Cardiac fibroblast (primary cell): ENCODE measurements around the gene EXOC6B.

ENCODE experiments used
- DNase-seq, 2 donors: peaks; one replicate each; pipeline versions ENCODE4 v3.0.0 to v3.0.0-alpha.2; 2010; ENCODE audit warnings: low read depth in 2 of 2
- H3K4me3 ChIP-seq, 2 donors: replicated peaks in 1 of 2; 1 replicate in 1 of 2; 2 replicates in 1 of 2; pipeline ENCODE4 v1.5.1; 2011; ENCODE audit warnings: low read depth in 2 of 2, low read length in 2 of 2, mild to moderate bottlenecking in 2 of 2, moderate library complexity in 1 of 2
- CTCF ChIP-seq: IDR thresholded peaks from one replicate; pipeline ENCODE4 v1.5.1; 2011; ENCODE audit warnings: low read depth, mild to moderate bottlenecking, low read length, inconsistent platforms

EXOC6B gene

DNA sequence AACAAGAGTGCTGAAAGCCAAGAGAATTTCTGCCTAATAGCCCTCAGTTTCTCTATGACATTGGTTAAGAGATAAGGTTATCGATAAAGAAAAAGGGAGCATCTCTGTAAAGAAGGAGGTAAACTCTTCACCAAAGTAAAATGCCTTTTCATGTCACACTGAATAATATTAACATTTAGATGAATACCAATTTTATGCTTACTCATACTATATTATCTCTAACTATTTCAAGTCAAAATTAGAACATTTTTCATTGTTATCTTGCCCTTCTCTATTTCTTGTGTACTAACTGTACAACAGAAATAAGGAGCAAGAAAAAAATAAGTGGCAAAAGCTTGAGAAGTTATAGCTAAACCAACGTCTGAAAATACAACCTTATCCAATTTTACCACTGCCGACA is 127.5 kb downstream of the EXOC6B start:
- no peak overlapping the region for H3K4me3 ChIP-seq
- TF ChIP-seq CTCF, result no peak
- no peak for DNase-seq

DNA sequence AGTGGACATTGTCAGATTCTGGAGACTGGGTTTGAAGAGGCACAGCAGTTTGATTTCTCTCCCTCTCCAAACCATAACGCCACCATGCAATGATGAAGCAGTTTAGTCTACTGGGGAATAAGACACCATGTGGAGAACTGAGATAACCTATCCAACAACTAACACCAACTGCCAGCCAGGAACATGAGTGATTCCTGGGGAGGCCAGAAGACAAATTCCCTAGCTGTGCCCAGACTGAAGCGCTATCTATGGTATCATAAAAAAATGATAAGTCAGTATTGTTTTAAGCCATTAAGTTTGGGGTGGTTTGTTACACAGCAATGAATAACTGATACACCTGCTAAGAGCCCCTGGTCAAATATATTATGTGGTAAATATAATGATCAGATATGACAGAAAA is 129.3 kb downstream of the EXOC6B start:
- no peak overlapping the region for H3K4me3 ChIP-seq
- DNase-seq, result no peak
- no peak for TF ChIP-seq CTCF

- no peak overlapping the region for H3K4me3 ChIP-seq
- DNase-seq, result no peak
- TF ChIP-seq CTCF, result no peak
These were observed 130.2 kb downstream of the EXOC6B start for GRCh38 chr2:72695676-72696075.

DNA sequence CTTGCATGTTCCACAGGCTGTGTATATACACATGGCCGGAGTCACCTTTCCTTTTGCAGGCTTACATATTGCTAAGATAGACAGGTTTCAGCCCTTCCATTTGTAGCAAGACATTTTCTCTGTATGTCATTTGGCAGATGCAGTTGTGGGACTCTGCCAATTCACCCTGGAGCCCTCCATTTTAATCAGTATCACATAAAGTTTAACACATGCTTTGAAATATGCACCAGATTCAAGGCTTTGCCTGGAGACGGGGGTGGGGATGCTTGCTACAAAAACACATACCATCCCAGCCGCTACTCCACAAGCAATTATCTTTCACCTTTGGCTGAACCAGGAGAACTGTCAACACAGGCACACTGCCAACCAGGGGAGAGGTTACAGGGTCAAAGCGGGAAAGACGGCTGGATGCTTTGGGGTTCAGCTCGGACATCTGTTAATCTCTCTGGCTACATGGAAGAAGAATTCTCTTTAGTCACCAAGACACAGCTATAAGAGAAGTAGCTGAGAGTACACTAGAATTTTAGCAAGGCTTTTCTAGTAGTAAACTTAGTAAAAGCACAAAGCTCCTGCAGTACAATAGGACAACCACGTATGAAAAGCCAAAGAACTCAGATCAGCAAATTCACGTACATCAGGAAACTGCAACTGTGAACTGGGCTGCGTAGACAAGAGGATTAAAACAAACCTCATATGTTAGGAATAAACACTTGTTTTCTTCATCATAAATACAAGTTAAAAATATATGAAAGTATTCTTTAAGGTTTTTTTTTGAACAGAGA is 130.9 kb downstream of the EXOC6B start:
- peak in 1 of 2 donors; percentile 93 for DNase-seq
- H3K4me3 ChIP-seq, result no peak overlapping the region
- no peak for TF ChIP-seq CTCF

DNA sequence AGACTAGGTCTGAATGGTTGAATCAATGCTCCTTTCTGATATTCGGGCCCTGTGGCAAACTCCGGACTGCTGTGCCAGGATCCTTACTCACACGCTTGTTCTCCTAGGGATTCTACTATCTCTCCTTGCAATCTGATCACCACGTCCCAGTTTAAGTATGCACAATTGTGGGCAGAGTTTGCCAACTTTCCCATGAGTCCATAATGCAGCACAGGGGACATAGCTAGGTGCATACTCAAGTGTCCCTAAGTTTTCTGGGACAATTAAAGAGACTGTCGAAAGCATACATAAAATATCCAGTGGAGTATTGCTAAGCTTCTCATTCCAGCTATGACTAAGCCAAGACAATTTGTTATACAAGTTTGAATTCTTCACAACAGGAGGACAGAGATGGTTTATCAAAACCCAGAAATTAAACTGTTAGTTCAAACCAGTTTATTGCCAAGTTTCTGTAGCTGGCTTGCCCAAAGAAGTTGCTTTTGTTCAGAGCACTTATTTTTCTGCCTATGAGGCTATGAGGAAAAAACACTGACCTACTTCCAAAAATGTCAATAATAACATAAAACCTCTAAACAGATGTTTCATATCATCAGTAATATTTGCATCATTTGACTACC is 136.1 kb downstream of the EXOC6B start:
- no peak overlapping the region for H3K4me3 ChIP-seq
- DNase-seq, result peak; percentile 9 to 37
- no peak for TF ChIP-seq CTCF

GRCh38 chr2:72685638-72686213 is 140.1 kb downstream of the EXOC6B start:
- TF ChIP-seq CTCF, result no peak

More at GRCh38 chr2:72685638-72686213, 140.1 kb downstream of the EXOC6B start:
- H3K4me3 ChIP-seq, result no peak overlapping the region
- DNase-seq, result no peak
